Neuronal stem cell (in vitro differentiated cells): Measurements from ENCODE around the gene CACNA1A.

ENCODE experiments used
- DNase-seq: peaks from one replicate; pipeline ENCODE4 v3.0.0-alpha.2; 2013; ENCODE audit warnings: low spot score
- H2AFZ ChIP-seq: one replicate; pipeline ENCODE4 v1.6.1; 2013; ENCODE audit warnings: mild to moderate bottlenecking, low read length, inconsistent platforms
- H2AK5ac ChIP-seq: 2 replicates; pipeline ENCODE4 v1.6.1; 2013; ENCODE audit warnings: low read depth, mild to moderate bottlenecking, inconsistent platforms, low read length, moderate library complexity, mixed read lengths
- H2BK120ac ChIP-seq: 2 replicates; pipeline ENCODE4 v1.6.1; 2013; ENCODE audit warnings: low read depth, mild to moderate bottlenecking, inconsistent platforms, low read length, moderate library complexity, mixed read lengths
- H2BK12ac ChIP-seq: one replicate; pipeline ENCODE4 v1.6.1; 2013; ENCODE audit warnings: low read length, inconsistent platforms
- H2BK15ac ChIP-seq: 2 replicates; pipeline ENCODE4 v1.6.1; 2013; ENCODE audit warnings: mild to moderate bottlenecking, low read length, inconsistent platforms, mixed read lengths
- H2BK5ac ChIP-seq: one replicate; pipeline ENCODE4 v1.6.1; 2013; ENCODE audit warnings: inconsistent platforms, mild to moderate bottlenecking, low read length, moderate library complexity
- H3K14ac ChIP-seq: one replicate; pipeline ENCODE4 v1.6.1; 2013; ENCODE audit warnings: low read length, inconsistent platforms
- H3K18ac ChIP-seq: 2 replicates; pipeline ENCODE4 v1.6.1; 2013; ENCODE audit warnings: low read length, inconsistent platforms
- H3K23ac ChIP-seq: 2 replicates; pipeline ENCODE4 v1.6.1; 2013; ENCODE audit warnings: low read depth, mild to moderate bottlenecking, mixed read lengths, low read length, inconsistent platforms; ENCODE audit not compliant: poor library complexity
- H3K27ac ChIP-seq: replicated peaks from 3 replicates; pipeline ENCODE4 v1.5.1; 2013; ENCODE audit warnings: low read length, inconsistent platforms
- H3K27me3 ChIP-seq, 3 experiments: 2 replicates each; pipeline ENCODE4 v1.6.1; 2013; ENCODE audit warnings: low read length in 3 of 3, mild to moderate bottlenecking in 2 of 3, inconsistent platforms in 1 of 3, low read depth in 1 of 3, mixed read lengths in 1 of 3, moderate library complexity in 1 of 3; ENCODE audit not compliant: control insufficient read depth in 3 of 3, insufficient read depth in 3 of 3
- H3K36me3 ChIP-seq, 2 donors: replicated peaks in 1 of 2; 2 replicates each; pipeline ENCODE4 v1.6.1; 2013; ENCODE audit warnings: low read length in 2 of 2; ENCODE audit not compliant: control insufficient read depth in 2 of 2, insufficient read depth in 2 of 2
- H3K4ac ChIP-seq: 2 replicates; pipeline ENCODE4 v1.6.1; 2013; ENCODE audit warnings: inconsistent platforms, mild to moderate bottlenecking, low read length, moderate library complexity
- H3K4me1 ChIP-seq, 2 donors: 1 replicate in 1 of 2; 2 replicates in 1 of 2; pipeline ENCODE4 v1.6.1; 2013; ENCODE audit warnings: low read length in 2 of 2, low read depth in 1 of 2; ENCODE audit not compliant: control insufficient read depth in 2 of 2, insufficient read depth in 1 of 2
- H3K4me2 ChIP-seq: one replicate; pipeline ENCODE4 v1.6.1; 2013; ENCODE audit warnings: mild to moderate bottlenecking, low read length, inconsistent platforms; ENCODE audit not compliant: insufficient read depth, poor library complexity, severe bottlenecking
- H3K4me3 ChIP-seq, 2 donors: 2 replicates each; pipeline ENCODE4 v1.5.1; 2013; ENCODE audit warnings: low read length in 2 of 2, mild to moderate bottlenecking in 2 of 2, inconsistent platforms in 1 of 2, moderate library complexity in 1 of 2
- H3K79me1 ChIP-seq: one replicate; pipeline ENCODE4 v1.6.1; 2013; ENCODE audit warnings: low read depth, mild to moderate bottlenecking, inconsistent platforms, low read length, moderate library complexity
- H3K9ac ChIP-seq: one replicate; pipeline ENCODE4 v1.6.1; 2013; ENCODE audit warnings: mild to moderate bottlenecking, low read depth, low read length, inconsistent platforms; ENCODE audit not compliant: poor library complexity
- H3K9me3 ChIP-seq, 2 donors: replicated peaks in 1 of 2; 2 replicates each; pipeline versions ENCODE3 to v1.6.1; 2013; ENCODE audit warnings: low read length in 2 of 2, mild to moderate bottlenecking in 2 of 2, inconsistent platforms in 1 of 2, low read depth in 1 of 2, mixed read lengths in 1 of 2, moderate library complexity in 1 of 2; ENCODE audit not compliant: control insufficient read depth in 2 of 2, insufficient read depth in 1 of 2
- H4K8ac ChIP-seq: one replicate; pipeline ENCODE4 v1.6.1; 2013; ENCODE audit warnings: low read depth, mild to moderate bottlenecking, inconsistent platforms, low read length, moderate library complexity
- H4K91ac ChIP-seq: one replicate; pipeline ENCODE4 v1.6.1; 2013; ENCODE audit warnings: low read length, low read depth, mild to moderate bottlenecking, inconsistent platforms; ENCODE audit not compliant: poor library complexity
- WGBS, 2 donors: extraction: QIAGEN DNeasy Blood & Tissue Kit; methylation state at CpG; one replicate each; pipeline ENCODE4 v1.1.7; 2013; ENCODE audit warnings: missing lambda C conversion rate in 2 of 2, mixed read lengths in 1 of 2; ENCODE audit not compliant: insufficient read length in 2 of 2, insufficient replicate concordance in 1 of 2; ENCODE audit errors: extremely low coverage in 2 of 2; 5-methylcytosine and 5-hydroxymethylcytosine counted together

The CACNA1A gene

DNA sequence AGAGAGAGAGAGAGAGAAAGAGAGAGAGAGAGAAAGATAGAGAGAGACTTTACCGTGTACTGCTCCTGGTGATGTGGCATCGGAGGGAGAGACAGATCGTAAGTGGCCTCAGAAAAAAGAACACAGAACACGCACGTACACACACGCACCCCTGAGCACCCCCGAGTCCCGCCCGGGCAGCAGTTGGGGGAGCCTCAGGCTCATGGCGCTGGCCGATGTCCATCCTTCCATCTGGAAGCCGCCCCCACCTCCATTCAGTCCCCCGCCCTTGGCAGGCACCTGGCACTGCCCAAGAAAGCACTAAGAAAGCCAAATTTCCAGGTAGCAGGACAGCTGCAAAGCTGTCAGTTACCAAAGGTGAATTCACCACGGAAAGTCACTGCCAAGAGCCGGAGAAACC is 239.1 kb downstream of the CACNA1A start:
- Histone ChIP-seq H2BK120ac (no peak overlapping the region), H2BK5ac (no peak overlapping the region), H4K8ac (no peak overlapping the region), H3K27ac (no peak overlapping the region), H3K27me3 (peaks cover 0 to 6% (median 0%) of the 10 kb centered on the region in 3 experiments), H3K23ac (no peak overlapping the region), H3K79me1 (no peaks in the 10 kb centered on the region), H3K4me2 (no peak overlapping the region), H2AK5ac (no peak overlapping the region), H2BK15ac (no peak overlapping the region), H3K18ac (no peak overlapping the region), H3K4me3 (no peak overlapping the region), H3K4ac (no peak overlapping the region), H3K14ac (no peak overlapping the region), H3K9ac (no peak overlapping the region), H3K9me3 (peaks cover 2 to 5% of the 10 kb centered on the region in 2 donors), H2BK12ac (no peak overlapping the region), H2AFZ (no peak overlapping the region), H3K36me3 (peaks cover 0 to 4% of the 10 kb centered on the region in 2 donors), H3K4me1 (no peaks in the 10 kb centered on the region), H4K91ac (no peak overlapping the region)
- DNase-seq: no peak
- no CpG with 5 or more reads among the region's 15 CpGs for WGBS, 2 donors

DNA sequence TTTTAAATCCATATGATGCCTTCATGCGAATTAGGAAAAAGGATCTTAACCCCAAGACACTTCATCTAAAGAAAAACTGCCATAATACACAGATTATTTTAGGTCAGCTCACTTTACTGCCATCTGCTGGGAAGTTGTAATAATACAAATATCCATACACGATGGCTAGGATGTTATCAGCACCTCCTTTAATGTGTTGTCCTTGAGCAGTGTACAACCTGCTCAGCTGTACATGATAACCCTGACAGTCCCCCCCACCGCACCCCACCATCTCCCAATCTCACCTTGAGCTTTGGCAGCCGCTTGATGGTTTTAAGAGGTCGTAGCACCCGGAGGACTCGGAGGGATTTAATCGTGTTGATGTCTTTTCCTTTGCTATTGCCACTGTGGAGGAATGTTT is 243.8 kb downstream of the CACNA1A start:
- H3K79me1 ChIP-seq: no peaks in the 10 kb centered on the region
- no CpG with 5 or more reads among the region's 8 CpGs for WGBS, 2 donors
- no peak overlapping the region for H2BK5ac ChIP-seq
- H3K4me2 ChIP-seq: no peak overlapping the region
- DNase-seq: no peak
- H4K91ac ChIP-seq: no peak overlapping the region
- H2AK5ac ChIP-seq: no peak overlapping the region
- H3K9ac ChIP-seq: no peak overlapping the region
- peaks cover 0 to 6% (median 0%) of the 10 kb centered on the region in 3 experiments for H3K27me3 ChIP-seq
- H3K4ac ChIP-seq: no peak overlapping the region
- no peak overlapping the region for H2BK120ac ChIP-seq
- H3K36me3 ChIP-seq: peaks cover 0 to 7% of the 10 kb centered on the region in 2 donors
- no peak overlapping the region for H3K23ac ChIP-seq
- no peak overlapping the region for H2BK12ac ChIP-seq
- no peak overlapping the region for H3K14ac ChIP-seq
- no peaks in the 10 kb centered on the region for H3K4me1 ChIP-seq
- no peak overlapping the region for H3K18ac ChIP-seq
- H3K27ac ChIP-seq: no peak overlapping the region
- H3K9me3 ChIP-seq: peaks cover 0 to under 1% of the 10 kb centered on the region in 2 donors
- no peak overlapping the region for H3K4me3 ChIP-seq
- H2BK15ac ChIP-seq: no peak overlapping the region
- H4K8ac ChIP-seq: no peak overlapping the region
- no peak overlapping the region for H2AFZ ChIP-seq

DNA sequence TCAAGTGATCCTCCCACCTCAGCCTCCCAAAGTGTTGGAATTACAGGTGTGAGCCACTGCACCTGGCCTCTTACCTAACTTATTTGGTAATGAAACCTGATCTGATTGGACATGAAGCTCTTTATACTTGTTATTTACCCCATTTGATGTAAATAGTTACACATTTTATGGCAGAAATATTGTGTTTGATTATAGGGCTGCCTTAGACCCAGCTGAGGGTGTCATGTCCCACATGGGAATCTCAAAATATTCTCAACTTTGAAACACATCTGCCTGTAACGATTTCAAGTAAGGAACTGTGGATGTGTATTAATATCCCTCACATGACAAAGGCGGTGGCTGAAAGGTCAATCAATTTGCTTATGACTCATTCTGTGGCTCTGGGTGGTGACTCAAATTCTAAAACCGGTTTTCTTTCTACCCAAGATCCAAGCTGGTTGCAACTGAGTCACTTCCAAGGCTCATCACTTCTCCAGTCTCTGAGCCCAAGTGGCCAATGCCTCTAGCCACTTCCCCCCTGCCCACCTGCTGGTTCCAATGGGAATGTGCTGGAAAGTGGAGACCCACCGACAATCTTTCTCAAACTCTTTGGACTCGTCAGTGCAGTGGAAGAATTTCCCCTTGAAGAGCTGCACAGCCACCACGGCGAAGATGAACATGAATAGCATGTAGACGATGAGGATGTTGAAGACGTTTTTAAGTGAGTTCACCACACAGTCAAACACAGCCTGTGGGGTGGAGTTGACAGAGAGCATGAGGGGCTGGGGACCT is 245.2 kb downstream of the CACNA1A start:
- Histone ChIP-seq H3K9me3 (peaks cover 0 to 12% of the 10 kb centered on the region in 2 donors), H3K4me3 (no peak overlapping the region), H3K4me2 (no peak overlapping the region), H2BK12ac (no peak overlapping the region), H3K9ac (no peak overlapping the region), H3K23ac (no peak overlapping the region), H4K8ac (no peak overlapping the region), H2BK15ac (no peak overlapping the region), H3K79me1 (no peaks in the 10 kb centered on the region), H3K14ac (no peak overlapping the region), H2BK5ac (no peak overlapping the region), H2BK120ac (no peak overlapping the region), H3K4me1 (no peaks in the 10 kb centered on the region), H3K27ac (no peak overlapping the region), H3K36me3 (peaks cover 0 to 15% of the 10 kb centered on the region in 2 donors), H2AK5ac (no peak overlapping the region), H3K27me3 (peaks cover 0 to 6% (median 0%) of the 10 kb centered on the region in 3 experiments), H4K91ac (no peak overlapping the region), H2AFZ (no peak overlapping the region), H3K4ac (no peak overlapping the region), H3K18ac (no peak overlapping the region)
- DNase-seq: no peak
- no CpG with 5 or more reads among the region's 9 CpGs for WGBS, 2 donors

- no peak overlapping the region for H2AFZ ChIP-seq
- H2BK120ac ChIP-seq: no peak overlapping the region
- no peaks in the 10 kb centered on the region for H3K27me3 ChIP-seq
- no peak overlapping the region for H3K4ac ChIP-seq
- no peak for DNase-seq
- no peak overlapping the region for H3K14ac ChIP-seq
- H3K4me2 ChIP-seq: no peak overlapping the region
- H2BK12ac ChIP-seq: no peak overlapping the region
- peaks cover 0 to 19% of the 10 kb centered on the region in 2 donors for H3K36me3 ChIP-seq
- no peak overlapping the region for H2BK5ac ChIP-seq
- peaks cover 0 to 12% of the 10 kb centered on the region in 2 donors for H3K9me3 ChIP-seq
- H3K18ac ChIP-seq: no peak overlapping the region
- WGBS, 2 donors: no CpG with 5 or more reads among the region's 2 CpGs
- H3K23ac ChIP-seq: no peak overlapping the region
- no peaks in the 10 kb centered on the region for H3K79me1 ChIP-seq
- H3K4me3 ChIP-seq: no peak overlapping the region
- no peak overlapping the region for H3K27ac ChIP-seq
- H4K91ac ChIP-seq: no peak overlapping the region
- no peak overlapping the region for H2AK5ac ChIP-seq
- no peaks in the 10 kb centered on the region for H3K4me1 ChIP-seq
- H4K8ac ChIP-seq: no peak overlapping the region
- no peak overlapping the region for H3K9ac ChIP-seq
- no peak overlapping the region for H2BK15ac ChIP-seq
Observed at GRCh38 chr19:13256918-13257317, 249.4 kb downstream of the CACNA1A start.
